ENCODE measurements around the gene MYLK4.
A peak's percentile ranks its signal among the peaks of the same experiment; 100 is the strongest.
"Not testable (repeated sequence)": the region's sequence is repeated elsewhere in the genome, so short reads cannot be mapped to it uniquely, and the experiment has no call there.

Gene MYLK4

DNA sequence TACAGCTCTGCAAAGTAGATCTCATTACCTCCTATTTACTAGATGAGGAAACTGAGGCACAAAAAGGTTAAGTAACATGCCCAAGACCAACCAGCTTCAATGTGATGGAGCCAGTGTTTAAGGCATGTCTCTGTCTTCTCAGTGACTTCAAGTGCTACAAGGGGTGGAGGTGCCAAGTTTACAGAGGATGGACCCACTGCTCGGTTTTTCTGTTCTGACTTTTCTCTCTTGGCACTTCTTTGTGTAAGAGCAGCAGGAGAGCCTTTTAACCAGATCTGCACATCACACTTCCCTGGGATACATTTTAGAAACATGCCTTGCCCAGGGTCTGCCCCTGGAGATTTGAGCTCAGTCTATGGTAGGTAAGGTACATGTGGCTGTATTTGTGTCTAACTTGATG is 24.3 kb upstream of the MYLK4 start:
- DNase-seq = no peak

DNA sequence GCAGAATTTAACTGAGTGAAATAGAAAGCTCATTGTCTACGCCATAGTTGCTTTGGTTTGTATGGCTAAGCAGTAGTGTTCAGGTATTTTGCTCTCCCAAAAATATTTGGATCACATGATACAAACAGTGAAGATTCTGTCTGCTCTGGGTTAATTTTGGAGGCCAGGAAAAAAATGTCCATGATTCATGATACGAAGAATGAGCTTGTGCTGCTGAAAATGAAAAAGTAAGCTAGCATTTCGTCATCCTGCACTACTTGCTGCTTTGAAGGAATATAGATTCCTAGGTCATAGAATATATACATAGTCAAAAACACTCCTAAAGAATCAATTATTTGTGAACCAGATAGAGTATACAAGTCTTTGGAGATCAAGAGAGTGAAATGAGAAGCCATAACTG is 22.7 kb upstream of the MYLK4 start:
- DNase-seq = no peak

GRCh38 chr6:2772840-2773239 is 22.1 kb upstream of the MYLK4 start:
- DNase-seq = no peak

GRCh38 chr6:2771079-2771478 is 20.4 kb upstream of the MYLK4 start:
- DNase-seq = no peak

DNA sequence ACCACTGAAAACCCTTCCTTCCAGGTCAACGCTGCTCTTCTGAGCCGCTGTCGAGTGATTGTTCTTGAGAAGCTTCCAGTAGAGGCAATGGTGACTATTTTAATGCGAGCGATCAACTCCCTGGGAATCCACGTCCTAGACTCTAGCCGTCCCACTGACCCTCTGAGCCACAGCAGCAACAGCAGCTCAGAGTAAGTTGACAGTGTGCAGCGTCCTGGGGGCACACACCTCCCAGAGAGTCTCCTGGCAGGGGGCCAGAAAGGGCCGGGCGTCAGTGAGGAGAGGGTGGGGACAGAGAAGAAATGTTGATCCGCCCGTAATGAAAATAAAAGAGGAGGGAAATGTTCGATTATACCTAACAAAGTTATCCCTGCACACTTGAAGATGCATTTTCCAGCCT is 19.4 kb upstream of the MYLK4 start:
- DNase-seq = no peak

DNA sequence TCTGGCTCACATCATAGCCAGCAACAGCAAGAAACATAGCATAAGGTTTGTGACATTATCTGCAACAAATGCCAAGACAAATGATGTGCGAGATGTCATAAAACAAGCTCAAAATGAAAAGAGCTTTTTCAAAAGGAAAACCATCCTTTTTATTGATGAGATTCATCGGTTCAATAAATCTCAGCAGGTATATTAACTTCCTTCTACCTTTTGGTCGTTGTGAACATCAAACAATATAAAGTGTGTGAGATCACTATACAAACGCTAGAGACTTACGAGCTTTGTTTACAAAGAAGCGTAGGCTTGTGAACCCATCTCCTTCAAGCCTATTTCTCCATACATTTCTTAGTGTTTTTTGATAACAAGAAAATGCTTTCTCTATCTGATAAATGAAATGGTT is 18.0 kb upstream of the MYLK4 start:
- no peak for DNase-seq

DNA sequence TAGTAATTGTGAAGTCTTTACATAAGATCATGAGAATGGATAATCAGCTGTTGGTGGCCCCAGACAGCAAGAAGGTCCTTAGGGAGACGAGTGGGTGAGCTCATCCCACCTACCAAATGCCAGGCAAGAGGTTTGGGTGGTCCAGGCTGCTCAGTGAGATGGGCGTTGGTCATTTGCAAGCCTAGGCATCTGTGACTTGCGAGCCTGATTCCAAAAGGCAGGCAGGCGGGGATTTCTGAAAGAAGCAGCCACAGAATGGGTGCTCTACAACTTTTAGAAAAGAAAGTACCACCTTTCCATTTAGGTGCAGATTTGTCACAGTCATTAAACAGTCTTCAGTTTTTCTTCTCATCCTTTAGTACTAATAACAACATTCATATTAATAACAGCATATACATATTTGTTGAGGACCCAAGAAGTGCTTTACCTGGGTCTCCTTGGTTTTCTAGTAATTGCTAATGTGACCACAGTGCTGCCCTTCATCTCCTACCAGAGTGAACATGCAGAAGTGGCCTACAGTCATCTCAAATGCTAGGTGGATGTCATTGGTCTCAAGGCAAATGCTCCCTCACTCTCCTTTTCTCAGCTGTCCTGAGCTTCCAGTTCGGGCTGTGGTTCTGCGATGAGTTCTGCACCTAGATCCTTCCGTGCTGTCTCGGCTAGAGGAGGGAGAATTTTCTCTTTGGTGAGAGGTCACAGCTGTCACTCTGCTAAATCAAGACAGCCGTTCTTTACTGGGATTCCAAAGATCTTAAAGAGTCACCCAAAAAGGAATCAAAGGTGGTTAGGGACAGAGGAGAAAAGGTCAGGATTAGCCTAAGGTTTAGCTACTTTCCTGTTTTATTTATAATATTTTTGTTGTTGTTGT is 17.2 kb upstream of the MYLK4 start:
- no peak for DNase-seq

DNA sequence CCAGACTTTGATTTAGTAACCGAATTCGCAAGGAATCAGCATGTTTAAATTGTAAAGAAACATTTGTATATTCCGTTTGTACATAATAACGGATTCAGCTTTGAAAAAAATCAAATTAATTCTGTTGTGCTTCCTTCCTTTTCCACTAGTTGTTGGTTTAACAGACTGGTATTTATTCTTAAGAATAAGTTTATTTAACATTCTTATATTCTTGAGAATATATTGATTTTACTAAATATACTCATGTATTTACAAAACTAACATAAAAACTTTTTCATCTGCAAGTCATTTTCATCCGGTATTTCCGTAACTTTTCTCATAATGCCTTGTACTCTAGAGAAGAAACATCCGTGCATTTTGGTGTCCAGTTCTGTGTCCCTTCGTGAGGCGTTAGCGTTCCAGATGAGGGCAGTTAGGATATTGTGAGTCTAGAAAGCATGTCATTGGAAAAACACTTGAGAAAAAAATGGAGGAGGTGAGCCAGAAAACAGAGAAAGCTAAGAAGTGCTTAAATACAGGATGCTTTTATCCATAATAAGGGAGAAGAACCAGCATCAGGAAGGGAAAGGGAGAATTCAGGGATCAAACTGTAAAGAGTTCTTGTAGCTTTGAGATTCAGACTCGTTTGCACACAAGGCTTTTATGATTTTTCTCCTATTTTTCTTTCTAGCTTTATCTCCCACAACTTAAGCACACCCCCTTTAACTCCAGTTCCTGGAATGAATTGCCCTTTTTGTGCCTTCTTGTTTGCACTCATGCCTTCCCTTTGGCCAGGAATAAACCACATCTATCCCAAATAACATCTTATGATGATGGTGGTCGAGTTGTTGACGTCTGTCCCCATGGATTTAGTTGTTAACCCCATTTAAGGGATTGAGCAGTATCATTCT is 16.3 kb upstream of the MYLK4 start:
- DNase-seq = no peak

GRCh38 chr6:2765896-2766766 is 15.4 kb upstream of the MYLK4 start:
- no peak for DNase-seq

DNA sequence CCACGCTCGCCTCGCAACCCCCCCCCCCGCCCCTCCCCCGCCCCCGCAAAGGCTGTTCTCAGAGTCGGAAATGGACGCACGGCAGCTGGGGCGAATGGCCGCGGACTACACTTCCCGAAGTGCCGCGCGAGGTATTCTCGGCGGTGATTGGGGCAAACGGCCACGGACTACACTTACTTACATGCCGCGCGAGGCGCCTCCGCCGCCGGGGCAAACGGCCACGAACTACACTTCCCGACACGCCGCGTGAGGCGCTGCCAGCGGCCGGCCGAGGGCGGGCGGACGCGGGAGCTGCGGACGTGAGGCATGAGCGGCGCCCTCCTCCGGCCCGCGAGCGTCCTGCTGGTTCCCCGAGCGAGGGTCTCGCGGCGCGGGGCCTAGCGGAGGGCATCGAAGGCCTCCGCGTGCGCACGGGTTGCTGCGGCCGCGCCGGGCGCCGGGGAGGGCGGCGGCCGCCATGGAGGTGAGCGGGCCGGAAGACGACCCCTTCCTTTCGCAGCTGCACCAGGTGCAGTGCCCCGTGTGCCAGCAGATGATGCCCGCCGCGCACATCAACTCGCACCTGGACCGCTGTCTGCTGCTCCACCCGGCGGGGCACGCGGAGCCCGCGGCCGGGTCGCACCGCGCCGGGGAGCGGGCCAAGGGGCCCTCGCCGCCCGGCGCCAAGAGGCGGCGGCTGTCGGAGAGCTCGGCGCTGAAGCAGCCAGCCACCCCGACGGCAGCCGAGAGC is 14.6 kb upstream of the MYLK4 start, which contains the start of gene WRNIP1:
TSS of gene WRNIP1 (plus strand) at position 228 of the 730 bp plus-strand sequence. CDS start at position 458, 230 bp downstream.
- DNase-seq = peak; percentile 95

GRCh38 chr6:2764610-2765165 is 14.0 kb upstream of the MYLK4 start:
- DNase-seq = peak; percentile 67

GRCh38 chr6:2763876-2764540 is 13.3 kb upstream of the MYLK4 start:
- no peak for DNase-seq

DNA sequence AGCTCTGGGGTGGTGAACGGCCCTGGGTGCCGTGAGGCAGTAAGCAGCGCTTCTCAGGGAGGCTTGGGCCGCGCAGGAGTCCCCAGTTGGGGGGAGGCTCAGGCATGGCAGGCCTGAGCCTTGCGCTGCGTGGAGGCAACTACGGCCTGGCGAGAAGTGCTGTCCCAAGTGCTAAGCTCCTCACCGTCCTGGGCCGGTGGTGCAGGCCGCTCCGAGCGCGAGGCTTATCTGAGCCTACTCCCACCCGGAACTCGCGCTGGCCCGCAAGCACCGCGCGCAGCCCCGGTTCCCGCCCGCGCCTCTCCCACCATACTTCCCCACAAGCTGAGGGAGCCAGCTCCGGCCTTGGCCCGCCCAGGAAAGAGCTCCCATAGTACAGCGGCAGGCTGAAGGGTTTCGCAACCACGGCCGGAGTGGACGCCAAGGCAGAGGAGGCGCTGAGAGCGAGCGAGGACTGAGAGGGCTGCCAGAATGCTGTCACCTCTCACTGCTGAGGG is 12.7 kb upstream of the MYLK4 start:
- DNase-seq = no peak

- DNase-seq = not testable (repeated sequence)
Measured at GRCh38 chr6:2762868-2763267, 12.1 kb upstream of the MYLK4 start.

DNA sequence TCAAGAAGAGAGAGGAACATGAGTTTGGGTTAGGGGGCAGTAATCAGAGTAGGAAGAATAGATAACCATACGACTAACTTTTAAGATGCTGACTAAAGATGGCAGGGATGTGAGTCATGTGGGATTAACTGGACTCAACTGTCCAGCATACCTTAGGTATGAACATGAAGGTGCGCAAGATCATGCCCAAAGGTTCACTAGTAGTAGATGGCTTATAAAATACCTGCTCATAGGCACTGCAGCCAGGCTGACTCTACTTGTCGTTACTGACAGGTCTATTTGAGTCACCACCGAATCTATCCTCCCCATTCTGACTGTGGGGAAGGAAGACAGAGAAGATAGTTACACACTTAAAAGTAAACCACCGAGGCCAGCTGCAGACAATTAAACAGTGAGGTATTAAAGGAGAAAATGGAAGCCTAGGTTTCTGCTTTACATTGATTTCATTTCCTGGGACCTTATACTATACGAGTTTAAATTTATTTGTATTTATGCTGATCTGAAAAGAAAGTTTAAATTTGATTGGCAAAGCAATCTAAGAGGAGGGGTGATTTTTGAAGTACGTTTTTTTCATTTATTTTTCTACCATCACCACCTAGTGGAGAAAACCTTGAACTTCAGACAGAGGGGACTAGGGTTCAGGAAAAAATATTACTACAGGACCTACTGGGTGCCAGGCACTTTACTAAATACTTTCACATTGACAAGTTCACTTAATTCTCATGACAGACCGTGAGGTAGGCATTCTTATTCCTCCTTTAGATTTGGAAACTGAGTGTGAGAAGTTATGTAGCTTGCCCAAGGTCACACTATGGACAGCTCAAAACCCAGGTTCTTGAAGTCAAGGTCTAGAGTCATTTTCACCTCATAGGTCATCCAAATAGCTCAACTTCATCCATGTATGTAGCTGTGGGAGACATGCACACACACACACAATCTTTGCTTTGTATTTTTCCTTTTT is 10.4 kb upstream of the MYLK4 start:
- DNase-seq = no peak

- no peak for DNase-seq
Measured at GRCh38 chr6:2758980-2759379, 8.3 kb upstream of the MYLK4 start.

GRCh38 chr6:2756687-2757224 is 6.0 kb upstream of the MYLK4 start:
- no peak for DNase-seq

DNA sequence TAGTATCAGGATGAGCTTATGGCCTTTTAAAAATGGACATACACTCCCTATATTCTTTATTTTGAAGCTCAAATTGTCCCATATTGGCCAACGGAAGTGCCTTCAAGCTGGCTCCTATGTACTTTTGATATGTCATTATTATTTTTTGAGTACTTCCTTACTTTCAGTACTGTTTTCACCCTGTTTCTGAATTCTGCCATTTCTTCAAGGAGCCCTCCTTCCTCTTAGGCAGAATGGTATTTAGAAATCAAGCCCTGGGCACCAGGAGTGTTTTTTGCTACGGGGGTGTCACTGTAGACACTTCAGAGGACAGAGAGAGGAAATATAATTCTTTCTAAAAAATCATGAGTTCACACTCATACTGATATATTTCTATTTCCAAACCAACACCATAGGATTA is 5.5 kb upstream of the MYLK4 start:
- no peak for DNase-seq

GRCh38 chr6:2755456-2755855 is 4.7 kb upstream of the MYLK4 start:
- DNase-seq = no peak

DNA sequence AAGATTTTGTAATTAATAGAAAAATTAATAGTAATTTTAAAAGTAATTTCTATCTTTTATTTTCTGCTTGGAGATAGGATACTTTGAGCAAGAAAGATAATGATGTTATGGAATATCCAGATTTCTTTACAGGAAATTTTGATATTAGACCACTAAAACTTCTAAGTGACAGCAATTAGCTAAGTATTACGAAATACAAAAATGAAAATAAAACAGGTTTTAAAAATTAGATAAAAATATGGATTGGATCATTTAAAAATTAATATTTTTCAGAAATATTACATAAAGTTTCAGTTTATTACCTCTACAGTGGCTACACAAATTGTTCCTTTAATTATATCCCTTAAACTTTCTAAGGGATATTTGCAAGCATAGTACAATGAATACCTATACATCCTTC is 4.2 kb upstream of the MYLK4 start:
- DNase-seq = no peak
